Effector CD4-positive, alpha-beta T cell (primary cell): ENCODE measurements around the gene ERBB4.

Source experiments
- DNase-seq: peaks from one replicate; pipeline ENCODE4 v3.0.0-alpha.2; 2020

ERBB4 gene

DNA sequence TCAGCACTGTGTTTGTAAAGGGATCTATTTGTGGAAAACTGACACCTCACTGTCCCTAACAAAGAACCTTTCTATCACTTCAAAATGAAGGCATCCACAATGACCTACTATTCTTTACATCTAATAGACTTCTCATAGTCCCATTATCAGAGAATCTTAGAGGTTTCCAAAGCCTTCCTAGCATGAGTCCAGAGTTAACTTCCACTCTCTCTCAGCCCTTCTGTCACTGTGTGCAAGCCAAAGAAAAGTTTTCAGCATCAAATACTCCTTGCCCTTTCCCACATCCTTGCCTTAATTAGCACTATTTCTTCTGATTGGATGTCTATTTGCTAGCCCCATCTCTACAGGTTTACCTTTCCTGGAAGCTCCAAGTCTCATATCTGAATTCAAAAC lies 178.5 kb downstream of the ERBB4 start:
- DNase-seq = no peak

DNA sequence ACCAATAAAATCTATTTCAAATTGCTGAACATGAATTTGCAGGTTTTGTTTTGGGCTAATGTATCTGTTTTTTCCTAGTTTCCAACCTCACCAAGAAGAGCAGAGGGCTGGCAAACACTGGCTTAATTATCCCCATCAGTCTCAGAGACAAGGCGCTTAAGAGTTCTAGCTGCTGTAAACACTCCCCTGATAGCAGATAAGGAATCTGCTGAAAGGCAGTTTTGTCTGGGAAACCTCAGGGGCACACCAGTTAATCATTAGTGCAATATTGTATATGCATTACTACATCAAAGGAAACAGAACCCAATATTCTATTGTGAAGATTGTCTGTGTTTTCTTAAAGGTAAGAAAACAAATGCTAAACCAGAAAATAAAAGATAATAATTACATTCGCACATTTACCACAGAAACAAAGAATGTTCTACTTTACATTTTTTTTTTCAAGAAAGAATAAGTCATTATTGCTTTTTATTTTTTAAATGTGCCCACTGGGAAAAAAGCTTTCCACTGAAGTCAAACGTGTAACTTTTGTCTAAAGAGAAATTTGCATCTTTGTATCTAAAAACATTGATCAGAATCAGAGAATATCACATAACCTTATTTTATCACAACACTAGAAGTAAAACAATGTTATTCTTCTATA lies 179.1 kb downstream of the ERBB4 start:
- DNase-seq = no peak

DNA sequence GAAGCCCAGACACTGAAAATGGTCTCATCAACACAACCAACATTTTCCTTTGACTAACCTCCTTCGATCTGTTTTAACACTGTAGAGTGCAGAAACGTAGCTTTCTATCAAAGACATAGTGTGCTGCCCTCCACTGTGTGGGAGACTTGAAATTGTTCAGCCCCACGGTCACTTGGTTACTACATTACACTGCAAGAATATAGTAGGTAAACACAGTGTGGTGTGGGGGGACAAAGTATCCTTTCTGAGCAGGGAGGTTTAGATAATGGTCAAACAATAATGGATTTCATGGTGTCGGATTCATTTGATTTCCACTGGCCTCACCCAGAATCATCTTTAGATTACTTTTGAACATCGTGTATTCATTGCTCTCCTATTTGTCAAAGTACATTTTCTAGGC lies 181.0 kb downstream of the ERBB4 start:
- DNase-seq = no peak

DNA sequence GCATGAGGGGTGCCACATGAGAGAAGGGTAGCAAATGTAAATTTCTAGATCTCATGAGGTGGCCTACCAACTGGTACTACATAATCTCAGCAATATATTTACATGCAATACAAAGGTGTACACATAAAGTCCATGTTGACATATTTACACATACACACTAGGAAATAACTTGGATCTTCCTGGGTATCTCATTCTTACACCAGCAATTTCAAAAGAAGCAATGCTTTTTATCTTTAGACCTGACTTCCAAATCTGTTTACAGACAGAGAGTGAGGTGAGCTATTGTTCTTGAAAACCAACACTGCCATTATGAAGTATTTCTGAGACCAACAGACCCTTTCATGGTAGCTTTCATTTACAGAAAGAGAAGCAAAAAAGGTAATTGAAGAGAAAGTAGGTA lies 184.2 kb downstream of the ERBB4 start:
- DNase-seq = no peak

DNA sequence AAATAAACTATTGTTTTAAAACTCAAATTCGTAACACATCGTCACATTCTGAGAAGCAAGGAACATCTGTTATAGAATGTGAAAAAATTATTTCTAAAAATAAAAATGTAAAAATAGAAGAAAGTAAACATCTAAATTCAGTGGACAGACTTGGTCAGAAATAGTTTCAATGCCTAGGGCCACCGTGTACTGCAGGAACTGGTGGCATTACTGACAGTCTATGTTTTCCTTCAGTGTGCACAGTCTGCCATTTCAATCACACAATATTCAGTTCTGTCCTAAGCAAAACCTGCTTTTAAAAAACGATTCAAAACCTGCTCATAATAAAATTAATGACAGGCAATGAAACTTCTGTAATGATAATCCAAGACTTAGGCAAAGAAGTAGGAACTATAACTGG lies 190.1 kb downstream of the ERBB4 start:
- DNase-seq = no peak

DNA sequence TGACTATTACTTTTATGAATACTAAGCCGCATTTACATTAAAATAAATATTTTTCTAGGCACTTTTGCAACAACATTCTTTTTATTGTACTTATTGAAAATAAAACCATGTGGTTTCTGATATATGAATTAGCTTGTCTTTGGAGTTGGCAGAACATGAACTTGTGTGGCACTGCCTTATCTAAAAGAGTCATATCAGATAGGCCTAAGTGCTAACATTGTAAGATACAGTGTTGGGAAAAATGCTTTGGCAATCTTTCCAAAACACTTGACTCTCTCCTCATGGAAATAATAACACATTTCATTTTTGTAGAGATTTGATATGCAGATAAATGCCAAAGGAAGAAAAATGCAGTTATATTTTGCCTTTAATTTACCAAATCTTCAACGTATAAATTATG lies 191.7 kb downstream of the ERBB4 start:
- no peak for DNase-seq

DNA sequence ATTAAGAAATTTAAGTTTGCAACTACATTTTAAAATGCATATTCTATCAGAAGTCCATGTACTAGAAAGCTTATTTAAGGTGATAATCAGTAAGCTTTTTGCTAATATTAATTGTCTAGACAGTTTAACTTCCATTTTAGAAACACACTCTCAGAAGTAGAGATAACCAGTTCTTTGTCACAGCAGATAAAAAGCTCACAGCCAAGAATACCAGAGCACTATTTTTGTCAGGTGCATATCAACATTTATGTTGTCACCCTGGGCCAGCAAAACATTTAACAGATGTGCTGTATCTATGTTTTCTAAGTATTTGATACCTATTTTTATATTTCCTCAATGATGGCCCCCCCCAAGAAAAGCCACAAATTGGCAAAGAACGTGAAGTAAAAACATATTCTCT lies 192.6 kb downstream of the ERBB4 start:
- no peak for DNase-seq

DNA sequence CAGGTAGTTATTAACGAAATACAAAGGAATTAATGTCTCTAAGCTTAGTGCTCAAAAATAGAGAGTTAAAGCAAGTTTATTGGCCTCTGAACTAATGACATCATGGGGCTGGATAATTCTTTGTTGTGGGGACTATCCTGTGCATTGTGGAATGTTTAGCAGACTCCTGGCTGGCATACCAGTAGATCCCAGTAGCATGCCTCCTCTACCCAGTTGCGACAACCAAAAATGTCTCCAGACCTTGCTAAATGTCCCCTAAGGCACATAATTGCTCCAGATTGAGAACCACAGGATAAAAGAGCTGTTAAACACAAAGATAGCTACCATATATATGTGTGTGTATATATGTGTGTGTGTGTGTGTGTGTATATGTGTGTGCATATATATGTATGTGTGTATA lies 194.5 kb downstream of the ERBB4 start:
- no peak for DNase-seq

DNA sequence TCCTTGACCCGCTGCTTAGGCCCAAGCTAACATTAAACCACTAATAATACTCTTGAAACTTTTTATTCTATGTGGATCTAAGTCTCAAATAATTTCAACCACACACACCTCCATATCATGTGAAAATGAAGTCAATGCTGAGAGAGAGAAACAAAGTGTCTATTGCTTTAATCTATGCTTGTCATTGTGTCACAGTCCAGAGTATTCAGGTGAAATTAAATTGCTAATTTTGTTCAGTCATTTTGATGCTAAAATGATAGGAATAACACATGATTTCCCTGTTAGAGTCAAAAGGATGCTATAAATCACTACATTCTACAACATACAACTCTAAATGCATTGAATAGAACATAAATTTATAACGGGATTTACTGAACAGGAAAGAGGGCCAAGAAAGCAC lies 195.4 kb downstream of the ERBB4 start:
- DNase-seq = no peak

DNA sequence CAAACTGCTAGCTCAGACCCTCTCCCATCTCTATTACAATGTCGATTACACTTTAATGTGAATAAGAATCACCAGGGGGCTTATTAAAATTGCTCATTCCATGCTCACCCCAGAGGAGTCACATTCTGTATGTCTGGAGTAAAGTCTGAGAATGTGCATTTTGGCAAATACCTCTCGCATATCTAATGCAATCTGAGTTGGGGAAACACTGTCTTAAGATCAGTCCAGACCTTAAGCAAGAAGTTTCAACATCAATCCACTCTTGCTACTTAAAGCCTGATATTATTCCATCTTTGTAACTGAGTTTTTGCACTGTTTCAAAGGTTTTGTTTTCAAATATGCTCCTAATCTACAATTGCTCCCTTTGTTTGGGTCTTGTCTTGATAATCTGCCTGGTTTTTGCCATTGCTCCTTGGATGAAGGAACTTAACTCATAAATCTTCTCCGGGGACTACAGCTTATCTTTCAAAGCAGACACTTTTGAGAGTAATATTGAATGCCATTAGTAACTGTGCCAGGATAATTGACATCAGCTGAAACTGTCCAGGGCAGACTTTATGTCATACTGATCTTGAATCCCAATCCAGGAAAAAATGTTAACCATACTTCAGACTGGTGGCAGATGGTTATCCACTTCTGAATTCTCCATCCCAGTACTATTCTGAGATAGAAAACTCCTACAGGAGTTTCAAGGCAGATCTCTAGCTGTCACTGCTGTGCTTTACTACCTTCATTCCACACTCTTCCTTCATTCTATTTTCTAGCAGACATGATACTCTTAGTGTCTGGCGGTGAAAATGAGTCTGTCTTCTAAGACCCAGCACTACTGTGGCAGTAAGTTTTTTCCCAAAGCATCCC lies 200.9 kb downstream of the ERBB4 start:
- no peak for DNase-seq

DNA sequence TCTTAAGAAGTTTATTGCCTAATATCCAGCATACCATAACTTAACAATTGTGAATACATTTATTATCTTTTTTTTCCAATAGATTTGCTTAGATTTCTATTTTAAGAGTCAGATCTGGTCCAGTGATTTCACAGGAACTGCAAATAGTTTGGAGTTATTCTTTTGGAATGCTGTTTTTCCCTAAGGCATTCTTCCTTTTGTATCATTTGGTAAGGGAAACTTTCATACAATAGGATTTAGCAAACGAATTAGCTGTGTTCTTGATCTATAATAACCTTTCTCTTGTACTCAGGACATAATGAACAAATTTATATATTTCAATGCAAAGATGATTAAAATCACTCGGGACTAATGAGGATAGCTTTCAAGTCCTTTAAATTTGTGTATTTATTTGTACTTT lies 201.6 kb downstream of the ERBB4 start:
- DNase-seq = no peak

DNA sequence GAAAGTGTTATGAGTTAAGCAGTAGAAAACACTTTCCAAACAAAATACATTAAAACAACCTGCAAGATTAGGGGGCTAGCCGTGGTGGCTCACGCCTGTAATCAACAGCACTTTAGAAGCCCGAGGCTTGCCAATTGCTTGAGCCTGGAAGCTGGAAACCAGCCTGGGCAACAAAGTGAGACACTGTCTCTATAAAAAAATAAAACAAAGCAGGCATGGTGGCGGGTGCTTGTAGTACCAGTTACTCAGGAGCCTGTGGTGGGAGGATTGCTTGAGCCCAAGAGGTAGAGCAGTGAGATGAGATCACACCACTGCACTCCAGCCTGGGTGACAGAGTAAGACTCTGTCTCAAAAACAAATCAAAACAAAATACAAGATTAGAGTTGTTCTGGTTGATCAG lies 208.3 kb downstream of the ERBB4 start:
- DNase-seq = no peak

DNA sequence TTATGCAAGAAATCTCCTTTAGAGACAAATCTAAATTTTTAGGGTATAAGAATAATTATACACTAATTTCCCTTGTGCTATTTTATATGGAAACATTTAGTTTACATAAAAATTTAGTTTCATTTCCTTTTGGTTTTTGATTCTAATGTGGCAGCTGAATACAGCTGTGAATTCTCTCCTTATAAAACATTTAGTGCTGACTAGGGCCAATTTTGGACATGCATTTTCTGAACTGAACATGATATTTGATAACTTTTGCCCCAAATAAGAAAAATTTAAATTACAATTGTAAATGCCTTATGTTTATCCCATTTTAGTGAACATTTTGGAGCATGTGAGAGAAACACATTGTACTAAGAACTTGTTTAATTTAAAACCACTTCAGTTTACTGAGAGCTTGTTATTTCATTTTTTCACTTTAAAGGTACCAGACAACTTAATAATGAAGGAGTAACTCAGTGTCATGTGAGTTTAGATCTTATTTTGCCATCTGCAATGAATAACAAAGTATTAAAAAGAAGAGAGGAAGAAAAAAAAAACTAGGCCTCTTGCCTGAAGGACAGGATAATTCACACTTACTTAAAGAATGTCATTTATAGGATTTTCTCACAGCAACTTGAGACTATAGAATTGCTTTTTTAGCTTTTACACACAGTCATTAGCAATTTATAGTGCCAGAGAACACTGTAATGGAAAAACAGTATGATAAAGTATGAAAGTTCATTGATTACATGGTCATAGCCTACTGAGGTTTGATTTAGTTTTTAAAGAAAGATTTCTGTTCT lies 209.7 kb downstream of the ERBB4 start:
- no peak for DNase-seq

DNA sequence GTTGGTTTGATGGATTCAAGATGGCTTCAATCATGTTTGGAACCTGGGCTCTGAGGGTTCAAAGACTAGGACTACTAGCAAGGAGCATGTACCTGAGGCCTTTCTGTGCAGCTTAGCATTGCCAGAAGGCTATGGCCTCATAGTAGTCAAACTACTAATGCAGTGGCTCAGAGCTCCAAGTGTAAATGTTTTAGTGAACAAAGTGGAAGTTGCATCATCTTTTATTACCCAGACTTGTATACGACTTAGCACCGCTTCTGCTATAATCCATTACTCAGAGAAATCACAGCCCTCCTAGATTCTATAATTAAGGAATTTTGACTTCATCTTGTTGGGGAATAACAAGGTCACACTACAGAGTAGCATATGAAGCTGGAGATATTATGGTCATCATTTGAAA lies 210.5 kb downstream of the ERBB4 start:
- DNase-seq = no peak

DNA sequence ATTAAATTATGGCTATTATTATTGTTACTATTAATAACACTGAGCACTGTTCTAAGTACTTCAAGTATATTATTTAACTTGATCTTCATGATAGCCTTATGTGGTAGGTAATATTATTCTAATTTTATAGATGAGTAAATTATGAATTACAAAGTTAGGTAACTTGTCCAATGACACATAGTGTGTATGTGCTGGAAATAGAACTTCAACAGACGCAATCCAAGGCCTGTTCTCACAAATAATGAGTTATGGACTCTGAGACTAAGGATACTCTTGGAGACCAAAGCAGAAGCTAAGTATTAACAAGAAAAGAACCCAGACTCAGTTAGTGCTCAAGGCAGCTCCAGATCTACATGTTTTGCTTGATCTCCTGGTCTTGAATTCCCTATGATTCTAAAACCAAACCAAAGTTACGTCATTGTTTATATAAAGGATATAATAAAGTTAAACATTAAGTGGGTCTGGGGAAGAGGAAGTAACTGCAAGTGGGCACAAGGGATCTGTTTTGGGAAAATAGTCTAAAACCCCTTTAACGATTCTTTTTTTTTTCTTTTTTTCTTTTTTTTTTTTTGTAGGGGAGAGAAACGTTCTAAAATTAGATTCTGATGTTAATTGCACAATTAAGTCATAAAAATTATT lies 211.3 kb downstream of the ERBB4 start:
- DNase-seq = no peak

DNA sequence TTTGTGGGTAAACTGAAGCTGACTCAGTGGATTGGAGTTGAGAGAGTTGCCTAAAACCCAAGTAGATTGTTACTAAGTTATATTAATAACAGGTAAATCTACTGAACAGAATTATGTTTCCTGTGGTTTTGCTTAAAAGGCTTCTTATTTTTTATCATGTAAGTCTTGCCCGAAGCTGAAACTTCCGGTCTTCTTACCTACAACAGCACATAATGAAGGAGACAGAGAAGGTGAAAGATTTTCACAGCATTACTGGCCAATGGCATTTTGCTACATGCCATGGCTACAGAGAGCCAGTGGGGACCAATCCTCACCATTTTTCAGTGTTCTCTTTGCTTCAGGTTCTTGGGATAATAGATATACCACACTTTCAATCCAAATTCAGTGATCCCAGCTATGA lies 220.0 kb downstream of the ERBB4 start:
- no peak for DNase-seq

DNA sequence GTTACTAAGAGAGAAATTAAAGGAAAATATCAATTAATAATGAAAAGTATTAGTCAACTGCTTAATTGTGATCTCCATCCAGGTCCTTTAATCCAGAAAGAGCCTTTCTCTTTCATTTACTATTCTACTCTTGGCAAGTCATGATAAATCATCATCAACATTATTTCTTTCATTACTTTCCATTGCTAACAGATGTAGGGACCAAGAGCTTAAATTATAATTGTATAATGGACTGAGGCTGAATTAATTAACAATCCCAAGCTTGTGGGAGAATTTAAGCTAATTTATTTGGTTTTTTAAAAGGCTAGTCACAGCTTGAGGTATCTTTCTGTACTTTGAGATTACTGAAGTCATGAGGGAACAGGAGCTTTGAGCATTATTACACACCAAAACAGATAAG lies 223.9 kb downstream of the ERBB4 start:
- DNase-seq = no peak

DNA sequence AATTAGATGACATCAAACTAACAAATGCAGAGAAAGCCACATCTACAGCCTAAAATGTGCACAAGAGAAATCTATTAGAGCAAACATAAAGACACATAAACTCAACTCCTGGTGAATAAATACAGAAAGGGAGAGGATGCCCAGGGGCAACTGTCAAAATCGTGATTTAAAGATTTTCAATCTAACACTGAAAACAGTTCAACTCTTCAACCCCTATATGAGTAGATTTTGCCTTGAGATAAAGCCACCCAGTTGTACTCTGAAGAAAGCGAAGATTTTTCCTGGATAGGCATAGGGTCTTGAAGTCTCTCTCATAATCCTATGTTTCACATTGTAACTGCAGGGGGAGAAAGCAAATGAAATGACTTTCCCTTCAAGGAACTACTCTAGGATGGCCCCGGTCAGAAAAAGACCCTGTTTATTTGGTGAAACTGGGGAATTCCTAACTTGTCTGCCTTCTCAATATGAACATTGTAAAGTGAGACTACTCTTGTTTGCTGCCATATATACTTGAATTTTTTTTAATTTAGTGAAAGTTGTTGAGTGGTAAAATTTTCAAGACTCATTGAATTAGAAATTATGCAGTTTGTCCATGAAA lies 226.7 kb downstream of the ERBB4 start:
- no peak for DNase-seq

DNA sequence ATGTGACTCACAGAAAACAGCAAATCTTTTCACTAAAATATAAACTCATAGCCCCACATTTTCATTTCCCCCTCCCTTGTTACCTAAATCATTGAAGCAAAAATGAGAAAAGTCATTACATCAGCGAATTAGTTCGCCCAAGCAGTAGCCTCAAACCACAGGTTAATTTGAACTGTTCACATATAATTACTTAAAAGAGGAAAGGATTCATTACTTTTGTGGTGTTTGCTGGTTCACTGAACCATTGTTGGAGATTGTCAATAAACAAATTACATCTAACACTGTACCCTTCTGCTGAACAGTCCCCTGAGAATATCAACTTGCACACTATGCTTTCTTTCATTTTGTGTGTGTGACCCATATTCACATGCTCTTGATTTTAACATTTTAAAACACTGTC lies 238.7 kb downstream of the ERBB4 start:
- no peak for DNase-seq

DNA sequence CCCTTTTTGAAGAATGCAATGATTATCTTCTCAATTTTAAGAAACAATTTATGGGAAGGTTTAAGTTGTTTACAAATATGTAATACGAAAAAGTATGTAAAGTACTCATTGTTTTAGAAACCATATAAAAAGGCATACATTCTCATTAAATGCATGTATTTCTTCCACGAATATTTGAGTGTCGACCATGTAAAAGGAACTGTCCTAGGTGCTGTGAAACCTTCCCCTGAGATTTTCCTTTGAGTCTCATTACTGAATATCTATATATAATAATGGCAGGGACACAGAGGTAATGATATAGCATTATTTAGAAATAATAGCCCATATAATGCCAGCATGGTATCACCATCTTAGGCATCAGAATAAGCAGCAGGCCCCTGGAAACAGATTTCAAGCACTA lies 239.3 kb downstream of the ERBB4 start:
- DNase-seq = no peak

DNA sequence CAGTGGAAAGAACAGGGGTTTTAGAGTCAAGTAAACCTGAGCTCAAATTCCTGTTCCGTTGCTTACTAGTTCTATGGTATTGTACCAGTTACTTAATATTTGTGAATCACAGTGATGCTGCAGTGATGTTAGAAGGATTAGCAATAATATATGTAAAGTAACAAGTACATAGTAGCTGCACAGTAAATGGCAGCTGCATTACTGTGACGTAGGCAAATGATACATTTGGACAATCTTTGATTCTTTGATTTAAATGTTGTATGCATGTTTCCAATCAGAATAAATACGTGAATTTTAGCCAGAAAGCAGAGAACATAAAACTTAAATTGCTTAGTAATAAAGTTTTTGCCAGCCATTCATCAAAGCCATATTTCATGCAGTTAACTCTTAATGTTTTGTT lies 243.0 kb downstream of the ERBB4 start:
- DNase-seq = no peak

DNA sequence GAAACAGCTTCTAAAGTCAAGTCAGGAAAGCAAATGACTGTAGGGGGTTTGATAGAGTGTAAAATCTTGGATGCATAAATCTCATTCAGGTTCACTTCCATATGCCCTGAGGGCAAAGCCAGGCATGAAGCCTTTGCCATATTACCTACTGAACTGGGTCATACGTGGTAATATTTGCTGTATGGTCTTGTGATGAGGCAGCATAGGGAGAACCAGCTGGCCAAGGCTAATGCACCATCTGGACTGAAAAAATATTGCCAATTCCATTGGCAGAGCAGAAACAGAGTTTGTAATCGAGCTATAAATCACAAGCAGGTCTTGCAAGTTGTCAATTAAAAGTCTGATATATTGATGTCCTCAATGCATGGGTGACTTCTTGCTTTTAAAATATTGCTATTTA lies 243.8 kb downstream of the ERBB4 start:
- DNase-seq = no peak

DNA sequence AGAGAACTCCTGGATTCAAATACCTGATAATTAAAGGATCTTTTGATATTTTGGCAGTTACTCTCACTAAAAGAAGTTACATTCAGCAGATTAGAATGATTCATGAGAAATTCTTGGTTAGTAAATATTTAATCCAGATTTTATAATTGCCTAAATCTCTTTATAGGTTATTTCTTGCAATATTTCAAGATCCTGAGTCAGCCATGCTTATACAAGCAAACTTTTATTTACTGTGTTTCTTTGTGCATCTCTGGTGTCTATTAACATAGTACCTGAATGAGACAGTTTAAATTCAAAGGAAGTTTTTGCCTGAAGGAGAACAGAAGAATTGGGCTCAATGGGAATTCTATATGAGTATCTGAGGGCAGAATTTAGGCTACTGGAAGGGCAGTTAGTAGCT lies 249.3 kb downstream of the ERBB4 start:
- DNase-seq = no peak
